Inflammatory macrophage treated with lipopolysaccharide for 1 hour (primary cell): Measurements from ENCODE around the gene ERBB4.

ENCODE experiments used
- DNase-seq, 2 donors: peaks; one replicate each; pipeline ENCODE4 v3.0.0-alpha.2; 2020 to 2022

ERBB4 gene

GRCh38 chr2:212359425-212360067, 179.1 kb downstream of the ERBB4 start:
- DNase-seq: no peak

GRCh38 chr2:212357606-212358005, 181.0 kb downstream of the ERBB4 start:
- DNase-seq: no peak

GRCh38 chr2:212354382-212354781, 184.2 kb downstream of the ERBB4 start:
- no peak for DNase-seq

GRCh38 chr2:212348501-212348900, 190.1 kb downstream of the ERBB4 start:
- DNase-seq: no peak

- DNase-seq: no peak
Observed at GRCh38 chr2:212346865-212347264, 191.7 kb downstream of the ERBB4 start.

- DNase-seq: no peak
Observed at GRCh38 chr2:212345966-212346365, 192.6 kb downstream of the ERBB4 start.

- no peak for DNase-seq
Observed at GRCh38 chr2:212344131-212344530, 194.5 kb downstream of the ERBB4 start.

- DNase-seq: no peak
Observed at GRCh38 chr2:212343167-212343566, 195.4 kb downstream of the ERBB4 start.

GRCh38 chr2:212337486-212338343, 200.9 kb downstream of the ERBB4 start:
- no peak for DNase-seq

- no peak for DNase-seq
Observed at GRCh38 chr2:212337036-212337435, 201.6 kb downstream of the ERBB4 start.

- DNase-seq: no peak
Observed at GRCh38 chr2:212330263-212330662, 208.3 kb downstream of the ERBB4 start.

- no peak for DNase-seq
Observed at GRCh38 chr2:212328712-212329496, 209.7 kb downstream of the ERBB4 start.

GRCh38 chr2:212328136-212328535, 210.5 kb downstream of the ERBB4 start:
- no peak for DNase-seq

GRCh38 chr2:212327171-212327809, 211.3 kb downstream of the ERBB4 start:
- DNase-seq: no peak

- no peak for DNase-seq
Observed at GRCh38 chr2:212318636-212319035, 220.0 kb downstream of the ERBB4 start.

GRCh38 chr2:212314680-212315079, 223.9 kb downstream of the ERBB4 start:
- DNase-seq: no peak

- DNase-seq: no peak
Observed at GRCh38 chr2:212311807-212312404, 226.7 kb downstream of the ERBB4 start.

GRCh38 chr2:212299943-212300342, 238.7 kb downstream of the ERBB4 start:
- no peak for DNase-seq

GRCh38 chr2:212299333-212299732, 239.3 kb downstream of the ERBB4 start:
- no peak for DNase-seq

GRCh38 chr2:212295571-212295970, 243.0 kb downstream of the ERBB4 start:
- DNase-seq: no peak

- no peak for DNase-seq
Observed at GRCh38 chr2:212294816-212295215, 243.8 kb downstream of the ERBB4 start.

GRCh38 chr2:212289301-212289700, 249.3 kb downstream of the ERBB4 start:
- no peak for DNase-seq

- DNase-seq: no peak
Observed at GRCh38 chr2:212288308-212288707, 250.3 kb downstream of the ERBB4 start.
